Superior temporal gyrus (tissue), 1 donor: ENCODE measurements around the gene GNS.
"Not testable (repeated sequence)": the region's sequence is repeated elsewhere in the genome, so short reads cannot be mapped to it uniquely, and the experiment has no call there.

Experiments
- DNase-seq: peaks from one replicate; pipeline ENCODE4 v3.0.0-alpha.2; 2016; ENCODE audit errors: extremely low spot score

The GNS gene

GRCh38 chr12:64696080-64696741 lies 63.0 kb downstream of the GNS start:
- DNase-seq, result peak; percentile 58

- no peak for DNase-seq
Observed at GRCh38 chr12:64695550-64695949, 63.7 kb downstream of the GNS start.

GRCh38 chr12:64694130-64695040 lies 64.8 kb downstream of the GNS start:
- DNase-seq, result no peak

GRCh38 chr12:64691795-64692583 lies 67.2 kb downstream of the GNS start:
- no peak for DNase-seq

- DNase-seq, result no peak
Observed at GRCh38 chr12:64691227-64691794, 67.9 kb downstream of the GNS start.

GRCh38 chr12:64690236-64690635 lies 69.0 kb downstream of the GNS start:
- DNase-seq, result not testable (repeated sequence)

- DNase-seq, result no peak
Observed at GRCh38 chr12:64688715-64689114, 70.5 kb downstream of the GNS start.

- DNase-seq, result no peak
Observed at GRCh38 chr12:64688219-64688618, 71.0 kb downstream of the GNS start.

GRCh38 chr12:64687816-64688215 lies 71.4 kb downstream of the GNS start:
- DNase-seq, result no peak

GRCh38 chr12:64685605-64686004 lies 73.6 kb downstream of the GNS start:
- no peak for DNase-seq

- DNase-seq, result no peak
Observed at GRCh38 chr12:64685050-64685449, 74.2 kb downstream of the GNS start.

GRCh38 chr12:64683816-64684543 lies 75.2 kb downstream of the GNS start:
- DNase-seq, result no peak

GRCh38 chr12:64682572-64683277 lies 76.5 kb downstream of the GNS start:
- no peak for DNase-seq

GRCh38 chr12:64681200-64682052 lies 77.8 kb downstream of the GNS start:
- DNase-seq, result no peak

GRCh38 chr12:64680235-64680634 lies 79.0 kb downstream of the GNS start:
- DNase-seq, result no peak

- DNase-seq, result no peak
Observed at GRCh38 chr12:64679487-64680001, 79.7 kb downstream of the GNS start.

GRCh38 chr12:64678835-64679234 lies 80.4 kb downstream of the GNS start:
- DNase-seq, result no peak

- no peak for DNase-seq
Observed at GRCh38 chr12:64678248-64678647, 81.0 kb downstream of the GNS start.

- no peak for DNase-seq
Observed at GRCh38 chr12:64675795-64676194, 83.4 kb downstream of the GNS start.
